ENCODE data around the gene PHF1. TPM values are rescaled to one million over a fixed set of nuclear protein-coding genes. Genes with fewer than 3 reads are reported as not detected.
"Not testable (repeated sequence)": the region's sequence is repeated elsewhere in the genome, so short reads cannot be mapped to it uniquely, and the experiment has no call there.

PHF1 gene
- total and polyA plus RNA-seq, 2 donors (not counting 1 experiment from before 2014, with no cell fraction given), result 198 to 365 TPM

DNA sequence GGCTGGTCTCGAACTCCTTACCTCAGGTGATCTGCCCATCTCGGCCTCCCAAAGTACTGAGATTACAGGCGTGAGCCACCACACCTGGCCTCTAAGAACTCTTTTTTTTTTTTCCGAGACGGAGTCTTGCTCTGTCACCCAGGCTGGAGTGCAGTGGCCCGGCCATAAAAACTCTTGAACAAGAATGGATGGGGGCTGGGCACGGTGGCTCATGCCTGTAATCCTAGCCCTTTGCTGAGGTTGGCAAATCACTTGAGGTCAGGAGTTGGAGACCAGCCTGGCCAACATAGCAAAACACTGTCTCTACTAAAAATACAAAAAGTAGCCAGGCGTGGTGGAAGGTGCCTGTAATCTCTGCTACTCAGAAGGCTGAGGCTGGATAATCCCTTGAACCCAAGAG lies 38.9 kb upstream of the PHF1 start:
- H3K79me2 ChIP-seq (ENCODE audit: control insufficient read depth, insufficient read depth, low read length); POLR2A ChIA-PET; H3K4me1 ChIP-seq (ENCODE audit: control insufficient read depth in 2 of 2, insufficient read depth in 2 of 2, low read length in 2 of 2); H3K9me3 ChIP-seq (ENCODE audit: control extremely low read depth in 1 of 3, control insufficient read depth in 2 of 3, insufficient read depth in 1 of 3, low read length in 2 of 3); H4K20me1 ChIP-seq (ENCODE audit: control insufficient read depth, insufficient read depth, low read length, poor library complexity, severe bottlenecking); H3K4me3 ChIP-seq (ENCODE audit: control extremely low read depth in 1 of 5, extremely low read depth in 1 of 5, insufficient read depth in 1 of 5, low read depth in 2 of 5, low read length in 4 of 5); H3K27me3 ChIP-seq (replicated peaks in 1 of 4; ENCODE audit: control extremely low read depth in 1 of 4, control insufficient read depth in 3 of 4, insufficient read depth in 4 of 4, low read length in 3 of 4); H3K9ac ChIP-seq (ENCODE audit: low read length); intact Hi-C loops (cut with micrococcal nuclease); H3K27ac Mint-ChIP-seq; H3K27ac ChIP-seq (ENCODE audit: low read length in 2 of 2); ATAC-seq (ENCODE audit: low read depth); H3K9me3 Mint-ChIP-seq (ENCODE audit: insufficient read depth); H3K4me1 Mint-ChIP-seq; H3K4me2 ChIP-seq (replicated peaks; ENCODE audit: low read depth, low read length, poor library complexity, severe bottlenecking); H3K27me3 Mint-ChIP-seq; H2AFZ ChIP-seq (ENCODE audit: insufficient read depth, low read depth, low read length, poor library complexity, severe bottlenecking); DNase-seq; H3K36me3 ChIP-seq (replicated peaks in 1 of 2; ENCODE audit: control extremely low read depth in 1 of 2, control insufficient read depth in 1 of 2, extremely low read depth in 1 of 2, insufficient read depth in 2 of 2, low read length in 1 of 2); H3K4me3 Mint-ChIP-seq: not testable (repeated sequence)
- CTCF ChIA-PET, result interaction anchor here (0.7 kb wide), 1 partner anchor 19 kb away, joined by 3 read pairs; no protein-coding TSS in a partner anchor
- 100% methylated on average over 8 of the region's 8 CpGs for WGBS (ENCODE audit: insufficient coverage)

- no peak overlapping the region for H3K4me2 ChIP-seq (replicated peaks; ENCODE audit: low read depth, low read length, poor library complexity, severe bottlenecking)
- Mint-ChIP-seq H3K27me3 (no peaks in the 10 kb centered on the region), H3K4me3 (no peak overlapping the region), H3K4me1 (no peaks in the 10 kb centered on the region), H3K27ac (no peak overlapping the region), H3K9me3 (ENCODE audit: insufficient read depth) (no peaks in the 10 kb centered on the region)
- no peaks in the 10 kb centered on the region for H3K4me1 ChIP-seq (ENCODE audit: control insufficient read depth in 2 of 2, insufficient read depth in 2 of 2, low read length in 2 of 2)
- no peaks in the 10 kb centered on the region for H3K79me2 ChIP-seq (ENCODE audit: control insufficient read depth, insufficient read depth, low read length)
- no peak for TF ChIP-seq EZH2 (IDR thresholded peaks at IDR 0.05; ENCODE audit: borderline replicate concordance, insufficient read depth, low read depth, low read length, poor library complexity, severe bottlenecking)
- no peak for TF ChIP-seq CTCF (IDR thresholded peaks at IDR 0.05)
- no peak overlapping the region for H3K27ac ChIP-seq (ENCODE audit: low read length in 2 of 2)
- no peaks in the 10 kb centered on the region for H3K27me3 ChIP-seq (replicated peaks in 1 of 4; ENCODE audit: control extremely low read depth in 1 of 4, control insufficient read depth in 3 of 4, insufficient read depth in 4 of 4, low read length in 3 of 4)
- POLR2A ChIA-PET, result no interaction called here
- no peak for DNase-seq
- CTCF ChIA-PET, result no interaction called here
- no peak overlapping the region for H3K4me3 ChIP-seq (ENCODE audit: control extremely low read depth in 1 of 5, extremely low read depth in 1 of 5, insufficient read depth in 1 of 5, low read depth in 2 of 5, low read length in 4 of 5)
- H2AFZ ChIP-seq (ENCODE audit: insufficient read depth, low read depth, low read length, poor library complexity, severe bottlenecking), result no peak overlapping the region
- WGBS (ENCODE audit: insufficient coverage), result 18% methylated on average over 4 of the region's 5 CpGs
- H3K9me3 ChIP-seq (ENCODE audit: control extremely low read depth in 1 of 3, control insufficient read depth in 2 of 3, insufficient read depth in 1 of 3, low read length in 2 of 3), result no peaks in the 10 kb centered on the region
- no peaks in the 10 kb centered on the region for H3K36me3 ChIP-seq (replicated peaks in 1 of 2; ENCODE audit: control extremely low read depth in 1 of 2, control insufficient read depth in 1 of 2, extremely low read depth in 1 of 2, insufficient read depth in 2 of 2, low read length in 1 of 2)
- H3K9ac ChIP-seq (ENCODE audit: low read length), result no peak overlapping the region
- H4K20me1 ChIP-seq (ENCODE audit: control insufficient read depth, insufficient read depth, low read length, poor library complexity, severe bottlenecking), result no peaks in the 10 kb centered on the region
- no peak for ATAC-seq (ENCODE audit: low read depth)
- intact Hi-C loops (cut with micrococcal nuclease), result no loop called here
Observed at GRCh38 chr6:33372526-33373123, 38.2 kb upstream of the PHF1 start.

Data from B cell (primary cell).